A673 (cell line): ENCODE data around the gene NEURL3. TPM values are rescaled to one million over a fixed set of nuclear protein-coding genes. Genes with fewer than 3 reads are reported as not detected.

Experiments
- BruUV-seq: library from RNA; stranded (reverse); fragments of 400-500 nt; replicated peaks from 2 replicates; lab custom pipeline; 2021; lab: Mats Ljungman, UMichigan
- CTCF ChIA-PET: fragments of 300-600 bp; sonication (Branson Sonifier 250); formaldehyde crosslinking; loops from one replicate; lab custom pipeline; 2022; ENCODE audit warnings: antibody characterized with exemption; lab: Charles Lee
- POLR2A ChIA-PET: fragments of 300-600 bp; sonication (Branson Sonifier 250); formaldehyde crosslinking; loops from one replicate; lab custom pipeline; 2022; ENCODE audit warnings: antibody characterized with exemption; ENCODE audit not compliant: low non-redundant PET; lab: Charles Lee
- DNase-seq: peaks from one replicate; pipeline ENCODE4 v3.0.0-alpha.2; 2015; ENCODE audit warnings: low spot score
- H3K27ac ChIP-seq: fragments of 200-600 bp; sonication (generic); 2 replicates; pipeline ENCODE4 v1.5.1; 2016; ENCODE audit warnings: mixed run types, low read depth, mild to moderate bottlenecking, mixed read lengths, antibody characterized with exemption, low read length; ENCODE audit not compliant: poor library complexity, severe bottlenecking
- H3K27me3 ChIP-seq: fragments of 200-600 bp; sonication (generic); replicated peaks from 2 replicates; pipeline ENCODE4 v1.6.1; 2017; ENCODE audit warnings: mixed run types, low read depth, mild to moderate bottlenecking, mixed read lengths, antibody characterized with exemption, low read length; ENCODE audit not compliant: insufficient read depth, poor library complexity
- H3K36me3 ChIP-seq: fragments of 200-600 bp; sonication (generic); 2 replicates; pipeline ENCODE4 v1.6.1; 2016; ENCODE audit warnings: mixed run types, mild to moderate bottlenecking, mixed read lengths, antibody characterized with exemption, low read length; ENCODE audit not compliant: insufficient read depth, poor library complexity, severe bottlenecking
- H3K4me1 ChIP-seq: fragments of 200-600 bp; sonication (generic); 2 replicates; pipeline ENCODE4 v1.6.1; 2017; ENCODE audit warnings: mixed run types, mild to moderate bottlenecking, mixed read lengths, antibody characterized with exemption, low read length; ENCODE audit not compliant: insufficient read depth, poor library complexity, severe bottlenecking
- H3K4me3 ChIP-seq: fragments of 200-600 bp; sonication (generic); 2 replicates; pipeline ENCODE4 v1.5.1; 2016; ENCODE audit warnings: low read depth, mixed run types, mild to moderate bottlenecking, mixed read lengths, low read length; ENCODE audit not compliant: poor library complexity, severe bottlenecking
- H3K9me3 ChIP-seq: fragments of 200-600 bp; sonication (generic); 2 replicates; pipeline ENCODE4 v1.6.1; 2016; ENCODE audit warnings: mixed run types, low read depth, mild to moderate bottlenecking, mixed read lengths, antibody characterized with exemption, low read length; ENCODE audit not compliant: poor library complexity, severe bottlenecking
- CTCF ChIP-seq: fragments of 300-800, 200-600 bp; sonication (generic); conservative IDR thresholded peaks from 2 replicates; pipeline ENCODE4 v1.5.1; 2017; ENCODE audit warnings: low read depth, mild to moderate bottlenecking, antibody characterized with exemption, low read length, moderate library complexity, mixed read lengths
- EZH2 ChIP-seq: fragments of 200-600 bp; sonication (generic); IDR thresholded peaks from 2 replicates; pipeline ENCODE4 v1.6.1; 2017; ENCODE audit warnings: borderline replicate concordance, low read depth, mild to moderate bottlenecking, mixed read lengths, antibody characterized with exemption, low read length; ENCODE audit not compliant: poor library complexity, severe bottlenecking
- intact Hi-C: fragments of 100-400 bp; cut with micrococcal nuclease; formaldehyde crosslinking; loops from one replicate; pipeline ENCODE4 v1.10.0; 2022; ENCODE audit not compliant: unreplicated experiment
- total RNA-seq: library from RNA; stranded (reverse); gene quantifications from 2 replicates; pipeline ENCODE4 v1.2.3, GENCODE V29; 2021

Gene NEURL3
- total RNA-seq, 1 experiment from 2014 or later = not detected

DNA sequence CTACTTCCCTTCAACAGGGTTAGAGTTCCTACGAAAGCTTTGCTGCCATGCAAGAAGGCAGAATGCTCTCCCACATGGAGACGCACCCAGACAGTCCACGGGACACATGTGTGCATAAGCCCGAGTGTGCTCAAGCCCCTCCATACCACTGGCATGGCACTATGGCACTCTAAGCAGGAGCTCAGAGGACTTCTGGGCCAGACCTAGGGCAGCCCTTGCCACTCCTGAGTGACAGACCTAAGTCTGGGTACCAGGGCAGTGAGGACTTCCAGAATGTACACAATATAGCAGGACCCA lies 20.0 kb upstream of the NEURL3 start:
- intact Hi-C loops = no loop called here
- POLR2A ChIA-PET = no interaction called here
- H3K4me1 ChIP-seq = peaks cover 10% of the 10 kb centered on the region
- no peaks in the 10 kb centered on the region for H3K36me3 ChIP-seq
- no peak for TF ChIP-seq EZH2
- no peak for TF ChIP-seq CTCF
- no TSS peak for BruUV-seq
- H3K27me3 ChIP-seq = no peaks in the 10 kb centered on the region
- CTCF ChIA-PET = no interaction called here
- no peaks in the 10 kb centered on the region for H3K9me3 ChIP-seq
- H3K27ac ChIP-seq = no peak overlapping the region
- no peak overlapping the region for H3K4me3 ChIP-seq
- DNase-seq = no peak

DNA sequence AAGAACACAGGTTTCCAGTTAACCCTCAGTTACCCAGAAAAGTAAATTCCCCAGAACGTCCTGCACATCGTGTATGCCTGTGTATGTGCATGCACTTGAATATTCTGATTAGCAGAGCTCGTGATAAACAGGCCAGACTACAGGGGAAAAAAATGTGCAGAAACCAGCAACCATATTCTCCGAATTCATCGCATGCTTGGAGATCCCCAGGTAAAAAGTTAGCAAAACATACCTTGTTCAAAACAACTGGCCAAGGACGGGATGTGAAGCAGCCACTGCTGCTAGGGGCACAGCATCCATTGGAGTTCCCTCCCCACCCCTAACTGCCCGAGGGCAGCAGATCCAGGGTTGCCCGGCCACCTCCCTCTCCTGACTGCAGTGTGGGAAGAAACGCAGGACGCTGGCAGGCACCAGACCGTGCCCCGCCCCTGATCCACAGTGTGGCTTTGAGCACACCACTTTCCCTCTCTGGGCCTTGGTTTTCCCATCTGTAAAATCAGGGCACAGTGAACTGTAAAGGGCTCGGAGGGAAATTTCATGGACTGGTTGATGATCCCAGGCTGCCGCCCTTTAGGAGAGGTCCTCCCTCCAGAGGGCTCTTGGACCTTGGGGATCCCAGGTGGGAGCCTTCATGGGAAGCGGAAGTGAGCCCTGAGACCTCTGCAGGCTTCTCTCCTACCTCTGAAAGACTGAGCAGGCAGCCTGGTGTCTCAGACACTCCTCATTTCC lies 19.5 kb upstream of the NEURL3 start:
- H3K4me3 ChIP-seq = no peak overlapping the region
- POLR2A ChIA-PET = no interaction called here
- DNase-seq = no peak

GRCh38 chr2:96523659-96524481 lies 18.7 kb upstream of the NEURL3 start:
- BruUV-seq = no TSS peak
- ChIA-PET CTCF (interaction anchor here (0.6 to 0.7 kb wide), 3 partner anchors 14 to 531 kb away, joined by 3 to 4 read pairs (median 3); no protein-coding TSS in a partner anchor), POLR2A (no interaction called here)
- Histone ChIP-seq H3K4me1 (peaks cover 10% of the 10 kb centered on the region), H3K27ac (no peak overlapping the region), H3K4me3 (no peak overlapping the region), H3K36me3 (no peaks in the 10 kb centered on the region), H3K27me3 (no peaks in the 10 kb centered on the region), H3K9me3 (no peaks in the 10 kb centered on the region)
- no peak for TF ChIP-seq EZH2
- TF ChIP-seq CTCF = no peak
- intact Hi-C loops = no loop called here
- no peak for DNase-seq

More for the DNA sequence above, 19.5 kb upstream of the NEURL3 start:
- Histone ChIP-seq H3K9me3 (no peaks in the 10 kb centered on the region), H3K4me1 (peaks cover 10% of the 10 kb centered on the region), H3K36me3 (no peaks in the 10 kb centered on the region), H3K27me3 (no peaks in the 10 kb centered on the region), H3K27ac (no peak overlapping the region)
- CTCF ChIA-PET = interaction anchor here (0.7 kb wide), 1 partner anchor 129 kb away, joined by 3 read pairs; no protein-coding TSS in a partner anchor
- intact Hi-C loops = no loop called here
- BruUV-seq = no TSS peak
- no peak for TF ChIP-seq CTCF
